ENCODE measurements around the gene WWTR1. TPM values are rescaled to one million over a fixed set of nuclear protein-coding genes. Genes with fewer than 3 reads are reported as not detected.
A peak's percentile ranks its signal among the peaks of the same experiment; 100 is the strongest.

WWTR1 gene
- total and polyA plus RNA-seq, 4 experiments from 2014 or later: 0.41 to 1.2 (median 1.1) TPM; not detected in 1

- Histone ChIP-seq H3K4me3 (ENCODE audit: low read length in 2 of 2) (no peak overlapping the region), H3K27ac (ENCODE audit: low read depth, low read length) (no peak overlapping the region), H3K4me1 (ENCODE audit: insufficient read depth, low read length) (no peaks in the 10 kb centered on the region), H3K27me3 (ENCODE audit: insufficient read depth, low read length) (no peaks in the 10 kb centered on the region), H3K36me3 (ENCODE audit: insufficient read depth, low read length) (no peaks in the 10 kb centered on the region), H3K9me3 (ENCODE audit: control insufficient read depth in 1 of 2, low read length in 2 of 2) (no peaks in the 10 kb centered on the region)
- Mint-ChIP-seq H3K27ac (no peak overlapping the region), H3K9me3 (no peaks in the 10 kb centered on the region), H3K4me1 (peaks cover 0 to 1% (median 0%) of the 10 kb centered on the region in 4 donors), H3K4me3 (no peak overlapping the region), H3K27me3 (peaks cover 0 to 2% of the 10 kb centered on the region in 2 donors), H3K36me3 (no peaks in the 10 kb centered on the region)
- DNase-seq: no peak
- ChIA-PET CTCF (ENCODE audit: partially characterized antibody) (interaction anchor here (1.2 to 5.6 kb wide), 4 partner anchors 16 to 241 kb away, joined by 3 to 33 read pairs (median 8); partner anchors contain the start of gene COMMD2), POLR2A (ENCODE audit: partially characterized antibody) (no interaction called here)
- intact Hi-C loops (cut with micrococcal nuclease): loop anchor here (10.0 kb wide), 1 partner anchor 238 kb away; no protein-coding TSS in a partner anchor
Observed at GRCh38 chr3:149566292-149566975, 91.4 kb downstream of the WWTR1 start.

DNA sequence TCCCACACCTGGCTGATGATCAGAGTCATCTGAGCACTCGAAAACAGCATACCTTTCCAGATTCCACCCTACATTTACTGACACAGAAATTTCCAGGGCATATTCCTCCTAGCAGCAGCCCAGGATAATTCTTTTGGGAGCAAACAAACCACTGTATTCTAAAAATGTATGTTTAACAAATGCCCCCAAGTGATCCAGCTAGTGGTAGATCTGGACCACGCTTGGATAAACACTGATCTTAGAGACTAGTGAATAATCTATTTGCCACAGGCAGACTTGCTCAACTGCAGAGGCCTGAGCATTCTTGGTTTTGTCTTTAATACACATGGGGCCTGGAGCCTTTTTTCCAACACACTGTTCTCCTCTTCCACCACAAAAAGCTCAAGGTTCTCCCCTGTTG, 93.7 kb downstream of the WWTR1 start:
- no peaks in the 10 kb centered on the region for H3K4me1 Mint-ChIP-seq
- no peak overlapping the region for H3K4me3 ChIP-seq (ENCODE audit: low read length in 2 of 2)

GRCh38 chr3:149563114-149563513, 94.7 kb downstream of the WWTR1 start:
- H3K4me3 ChIP-seq (ENCODE audit: low read length in 2 of 2): no peak overlapping the region
- DNase-seq: no peak
- Mint-ChIP-seq H3K27ac (no peak overlapping the region), H3K4me3 (no peak overlapping the region), H3K27me3 (peaks cover 2 to 5% of the 10 kb centered on the region in 2 donors), H3K4me1 (no peaks in the 10 kb centered on the region), H3K9me3 (no peaks in the 10 kb centered on the region), H3K36me3 (no peaks in the 10 kb centered on the region)
- no peak overlapping the region for H3K27ac ChIP-seq (ENCODE audit: low read depth, low read length)
- no peaks in the 10 kb centered on the region for H3K27me3 ChIP-seq (ENCODE audit: insufficient read depth, low read length)
- ChIA-PET POLR2A (ENCODE audit: partially characterized antibody) (no interaction called here), CTCF (ENCODE audit: partially characterized antibody) (no interaction called here)
- intact Hi-C loops (cut with micrococcal nuclease): loop anchor here (10.0 kb wide), 1 partner anchor 242 kb away; no protein-coding TSS in a partner anchor
- H3K36me3 ChIP-seq (ENCODE audit: insufficient read depth, low read length): no peaks in the 10 kb centered on the region
- H3K9me3 ChIP-seq (ENCODE audit: control insufficient read depth in 1 of 2, low read length in 2 of 2): no peaks in the 10 kb centered on the region
- H3K4me1 ChIP-seq (ENCODE audit: insufficient read depth, low read length): no peaks in the 10 kb centered on the region

More for the DNA sequence above, 93.7 kb downstream of the WWTR1 start:
- DNase-seq: no peak
- Mint-ChIP-seq H3K27ac (no peak overlapping the region), H3K36me3 (no peaks in the 10 kb centered on the region), H3K27me3 (peaks cover 2 to 3% of the 10 kb centered on the region in 2 donors), H3K9me3 (no peaks in the 10 kb centered on the region), H3K4me3 (no peak overlapping the region)
- Histone ChIP-seq H3K4me1 (ENCODE audit: insufficient read depth, low read length) (no peaks in the 10 kb centered on the region), H3K36me3 (ENCODE audit: insufficient read depth, low read length) (no peaks in the 10 kb centered on the region), H3K9me3 (ENCODE audit: control insufficient read depth in 1 of 2, low read length in 2 of 2) (no peaks in the 10 kb centered on the region), H3K27me3 (ENCODE audit: insufficient read depth, low read length) (no peaks in the 10 kb centered on the region), H3K27ac (ENCODE audit: low read depth, low read length) (no peak overlapping the region)
- intact Hi-C loops (cut with micrococcal nuclease): loop anchor here (10.0 kb wide), 1 partner anchor 241 kb away; no protein-coding TSS in a partner anchor
- ChIA-PET CTCF (ENCODE audit: partially characterized antibody) (interaction anchor here (0.9 kb wide), 1 partner anchor 9 kb away, joined by 5 read pairs; no protein-coding TSS in a partner anchor), POLR2A (ENCODE audit: partially characterized antibody) (no interaction called here)

DNA sequence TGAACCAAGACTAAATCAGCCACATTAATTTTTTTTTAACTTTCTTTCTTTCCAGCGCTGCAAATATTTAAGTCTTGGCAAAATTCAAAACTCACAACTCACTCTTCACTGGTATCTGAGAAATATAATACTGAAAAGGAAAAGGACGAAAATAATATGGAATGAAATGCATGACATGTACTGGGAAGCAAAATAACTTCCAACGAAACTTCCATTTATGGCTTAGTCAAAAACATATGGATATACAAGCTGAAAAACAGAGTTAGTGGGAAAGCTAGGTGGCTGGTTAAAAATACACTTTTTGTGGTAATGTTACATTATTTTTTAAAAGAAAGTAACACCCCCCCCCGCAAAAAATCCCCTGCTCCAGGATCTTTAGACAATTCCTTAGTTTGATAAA, 97.2 kb downstream of the WWTR1 start:
- Histone ChIP-seq H3K27me3 (ENCODE audit: insufficient read depth, low read length) (no peaks in the 10 kb centered on the region), H3K9me3 (ENCODE audit: control insufficient read depth in 1 of 2, low read length in 2 of 2) (no peaks in the 10 kb centered on the region), H3K4me3 (ENCODE audit: low read length in 2 of 2) (no peak overlapping the region), H3K27ac (ENCODE audit: low read depth, low read length) (no peak overlapping the region), H3K36me3 (ENCODE audit: insufficient read depth, low read length) (no peaks in the 10 kb centered on the region), H3K4me1 (ENCODE audit: insufficient read depth, low read length) (no peaks in the 10 kb centered on the region)
- POLR2A ChIA-PET (ENCODE audit: partially characterized antibody): no interaction called here
- H3K36me3 Mint-ChIP-seq: no peaks in the 10 kb centered on the region
- CTCF ChIA-PET (ENCODE audit: partially characterized antibody): interaction anchor here (1.4 kb wide), 1 partner anchor 8 kb away, joined by 5 read pairs; no protein-coding TSS in a partner anchor
- no peak for DNase-seq
- intact Hi-C loops (cut with micrococcal nuclease): loop anchor here (10.0 kb wide), 1 partner anchor 244 kb away; no protein-coding TSS in a partner anchor
- peaks cover 3 to 4% of the 10 kb centered on the region in 2 donors for H3K27me3 Mint-ChIP-seq
- no peaks in the 10 kb centered on the region for H3K9me3 Mint-ChIP-seq
- H3K4me1 Mint-ChIP-seq: no peaks in the 10 kb centered on the region
- no peak overlapping the region for H3K27ac Mint-ChIP-seq
- no peak overlapping the region for H3K4me3 Mint-ChIP-seq

DNA sequence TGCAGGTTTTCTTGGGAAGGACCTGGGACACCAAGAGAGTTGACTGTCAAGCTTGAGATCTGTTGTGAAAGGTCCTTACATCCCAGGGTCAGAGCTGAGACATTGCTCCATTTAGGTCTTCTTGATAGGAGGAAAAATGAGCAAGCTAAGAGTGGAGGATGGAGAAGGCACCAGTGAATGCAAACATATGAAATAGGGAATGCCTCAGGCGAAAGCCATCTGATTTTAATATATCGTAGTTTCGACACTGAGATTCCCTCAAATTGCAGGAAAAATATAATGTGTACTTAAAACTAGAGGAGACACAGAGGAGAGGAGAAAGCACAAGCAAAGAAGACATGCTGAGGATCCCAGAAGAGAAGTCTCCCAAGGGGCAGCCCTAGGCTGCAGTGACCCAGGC, 97.8 kb downstream of the WWTR1 start:
- DNase-seq: no peak
- peaks cover 3 to 4% of the 10 kb centered on the region in 2 donors for H3K27me3 Mint-ChIP-seq
- no peak overlapping the region for H3K27ac Mint-ChIP-seq
- Histone ChIP-seq H3K27me3 (ENCODE audit: insufficient read depth, low read length) (no peaks in the 10 kb centered on the region), H3K27ac (ENCODE audit: low read depth, low read length) (no peak overlapping the region), H3K4me1 (ENCODE audit: insufficient read depth, low read length) (no peaks in the 10 kb centered on the region), H3K36me3 (ENCODE audit: insufficient read depth, low read length) (no peaks in the 10 kb centered on the region), H3K4me3 (ENCODE audit: low read length in 2 of 2) (no peak overlapping the region), H3K9me3 (ENCODE audit: control insufficient read depth in 1 of 2, low read length in 2 of 2) (no peaks in the 10 kb centered on the region)
- ChIA-PET CTCF (ENCODE audit: partially characterized antibody) (interaction anchor here (1.4 kb wide), 1 partner anchor 8 kb away, joined by 5 read pairs; no protein-coding TSS in a partner anchor), POLR2A (ENCODE audit: partially characterized antibody) (no interaction called here)
- H3K36me3 Mint-ChIP-seq: no peaks in the 10 kb centered on the region
- no peaks in the 10 kb centered on the region for H3K4me1 Mint-ChIP-seq
- H3K4me3 Mint-ChIP-seq: no peak overlapping the region
- intact Hi-C loops (cut with micrococcal nuclease): loop anchor here (10.0 kb wide), 1 partner anchor 245 kb away; no protein-coding TSS in a partner anchor
- no peaks in the 10 kb centered on the region for H3K9me3 Mint-ChIP-seq

DNA sequence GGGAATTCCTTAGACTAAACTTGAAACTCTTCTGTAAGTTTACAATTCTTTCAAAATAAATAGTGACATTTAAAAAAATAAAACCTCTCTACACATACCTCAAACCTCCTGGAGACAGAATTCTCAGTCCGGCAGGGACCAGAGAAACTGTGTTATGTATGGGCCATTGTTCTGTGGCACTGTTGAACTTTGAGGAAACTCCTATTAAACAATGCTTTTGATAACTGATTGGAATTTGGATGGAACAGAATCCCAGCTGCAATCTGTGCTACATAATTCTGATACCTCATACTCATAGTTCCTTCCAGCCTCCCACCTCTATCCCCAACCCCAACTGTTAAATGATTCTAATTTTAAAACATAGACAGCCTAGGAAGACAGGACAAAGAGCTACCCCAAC, 98.3 kb downstream of the WWTR1 start:
- H3K9me3 ChIP-seq (ENCODE audit: control insufficient read depth in 1 of 2, low read length in 2 of 2): no peaks in the 10 kb centered on the region
- Mint-ChIP-seq H3K4me1 (no peaks in the 10 kb centered on the region), H3K9me3 (no peaks in the 10 kb centered on the region), H3K27me3 (peaks cover 3 to 4% of the 10 kb centered on the region in 2 donors), H3K27ac (no peak overlapping the region), H3K36me3 (no peaks in the 10 kb centered on the region), H3K4me3 (peak overlapping the region in 1 of 8 donors; percentile 13)
- no peak overlapping the region for H3K4me3 ChIP-seq (ENCODE audit: low read length in 2 of 2)
- H3K27ac ChIP-seq (ENCODE audit: low read depth, low read length): no peak overlapping the region
- no peaks in the 10 kb centered on the region for H3K4me1 ChIP-seq (ENCODE audit: insufficient read depth, low read length)
- H3K27me3 ChIP-seq (ENCODE audit: insufficient read depth, low read length): no peaks in the 10 kb centered on the region
- ChIA-PET POLR2A (ENCODE audit: partially characterized antibody) (no interaction called here), CTCF (ENCODE audit: partially characterized antibody) (interaction anchor here (1.4 kb wide), 1 partner anchor 9 kb away, joined by 5 read pairs; no protein-coding TSS in a partner anchor)
- intact Hi-C loops (cut with micrococcal nuclease): no loop called here
- DNase-seq: no peak
- no peaks in the 10 kb centered on the region for H3K36me3 ChIP-seq (ENCODE audit: insufficient read depth, low read length)

DNA sequence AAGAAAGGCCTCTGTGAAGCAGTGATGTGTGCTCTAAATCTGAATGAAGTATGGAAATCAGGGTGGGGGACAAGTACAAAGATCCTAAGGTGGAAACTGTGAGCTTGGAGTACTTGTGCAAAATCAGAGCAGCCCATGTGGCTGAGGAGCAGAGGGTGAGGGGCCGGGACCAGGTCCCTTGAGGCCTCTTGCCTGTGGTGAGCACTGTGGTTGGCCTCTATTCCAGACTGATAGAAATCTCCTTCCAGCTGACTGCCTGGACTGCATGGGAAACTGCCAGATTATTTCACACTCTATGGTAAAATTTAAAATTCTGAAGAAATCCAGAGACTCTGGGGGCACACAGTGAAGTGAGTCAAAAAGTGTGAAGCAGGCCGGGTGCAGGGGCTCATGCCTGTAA, 101.9 kb downstream of the WWTR1 start:
- Histone ChIP-seq H3K9me3 (ENCODE audit: control insufficient read depth in 1 of 2, low read length in 2 of 2) (no peaks in the 10 kb centered on the region), H3K4me1 (ENCODE audit: insufficient read depth, low read length) (no peaks in the 10 kb centered on the region), H3K27me3 (ENCODE audit: insufficient read depth, low read length) (no peaks in the 10 kb centered on the region), H3K4me3 (ENCODE audit: low read length in 2 of 2) (no peak overlapping the region), H3K27ac (ENCODE audit: low read depth, low read length) (no peak overlapping the region), H3K36me3 (ENCODE audit: insufficient read depth, low read length) (no peaks in the 10 kb centered on the region)
- DNase-seq: no peak
- Mint-ChIP-seq H3K4me1 (no peaks in the 10 kb centered on the region), H3K27ac (no peak overlapping the region), H3K9me3 (no peaks in the 10 kb centered on the region), H3K36me3 (no peaks in the 10 kb centered on the region), H3K4me3 (no peak overlapping the region), H3K27me3 (peaks cover 4 to 5% of the 10 kb centered on the region in 2 donors)
- POLR2A ChIA-PET (ENCODE audit: partially characterized antibody): no interaction called here
- CTCF ChIA-PET (ENCODE audit: partially characterized antibody): interaction anchor here (1.0 kb wide), 1 partner anchor 13 kb away, joined by 4 read pairs; no protein-coding TSS in a partner anchor
- intact Hi-C loops (cut with micrococcal nuclease): no loop called here
